Bronchial epithelial cell (primary cell): ENCODE results near the gene TWIST2. TPM values are rescaled to one million over a fixed set of nuclear protein-coding genes. Genes with fewer than 3 reads are reported as not detected.

Source experiments
- DNase-seq: peaks from one replicate; pipeline ENCODE4 v3.0.0-alpha.2; 2010; ENCODE audit warnings: low read depth
- FAIRE-seq: peaks from 2 replicates; lab custom pipeline; 2011; peaks lifted over from hg19 to GRCh38; lab: Jason Lieb, UNC
- H3K27me3 ChIP-seq: 2 replicates; pipeline ENCODE4 v1.5.1; 2011; ENCODE audit warnings: low read length; ENCODE audit not compliant: control insufficient read depth, insufficient read depth
- H3K36me3 ChIP-seq: 2 replicates; pipeline ENCODE4 v1.5.1; 2011; ENCODE audit warnings: low read length; ENCODE audit not compliant: control insufficient read depth, insufficient read depth
- H3K4me3 ChIP-seq: 2 replicates; pipeline ENCODE4 v1.5.1; 2011; ENCODE audit warnings: mild to moderate bottlenecking, low read depth, low read length, control low read depth
- CTCF ChIP-seq: IDR thresholded peaks from 2 replicates; pipeline ENCODE4 v1.5.1; 2011; ENCODE audit warnings: mild to moderate bottlenecking, moderate library complexity, low read length, control low read depth, inconsistent platforms; ENCODE audit not compliant: insufficient read depth, severe bottlenecking
- total RNA-seq: library from RNA; depleted of rRNA; stranded (reverse); fragments of >200 nt; gene quantifications from 2 replicates; pipeline ENCODE4 v1.2.1, GENCODE V29; 2014

The TWIST2 gene
- total RNA-seq, 1 donor from 2014 or later: 7.4 TPM

DNA sequence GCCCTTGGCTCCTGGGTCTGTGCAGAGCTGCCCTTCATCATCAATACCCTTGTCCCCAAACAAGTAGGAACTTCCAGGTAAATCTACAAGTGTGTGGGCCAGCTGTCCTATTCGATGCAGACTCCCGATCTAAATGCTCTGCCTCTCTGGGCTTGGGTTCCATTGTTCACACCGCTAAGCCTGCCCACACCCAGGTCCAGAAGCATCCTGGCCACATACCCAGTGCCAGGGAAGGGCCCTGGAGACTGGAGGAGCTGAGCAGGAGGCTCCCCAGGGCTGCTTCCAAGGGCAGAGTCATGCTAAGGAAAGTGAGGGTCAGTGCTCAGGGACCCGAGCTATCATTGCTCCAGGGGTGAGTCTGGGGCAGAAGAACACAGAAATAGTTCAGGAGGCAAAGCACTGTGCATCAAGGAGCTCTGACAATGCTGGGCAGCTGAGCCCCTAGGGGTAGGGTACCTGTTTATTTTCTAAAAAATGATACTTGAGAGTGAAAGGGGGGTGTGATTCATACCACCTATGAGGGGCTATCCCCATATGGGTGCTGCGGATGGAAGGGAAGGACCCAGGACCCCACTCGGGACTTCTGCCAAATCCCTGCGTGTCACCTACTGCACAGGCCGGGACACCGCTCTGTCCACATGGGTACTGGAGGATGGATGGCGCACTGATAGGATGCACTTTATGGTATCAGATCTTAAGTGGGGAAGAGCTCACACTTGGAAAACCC is 25.8 kb upstream of the TWIST2 start:
- H3K27me3 ChIP-seq: peaks cover 1% of the 10 kb centered on the region
- H3K36me3 ChIP-seq: no peaks in the 10 kb centered on the region
- DNase-seq: no peak
- no peak for TF ChIP-seq CTCF
- FAIRE-seq: no peak
- H3K4me3 ChIP-seq: no peak overlapping the region

- H3K27me3 ChIP-seq: peaks cover 1% of the 10 kb centered on the region
- FAIRE-seq: no peak
Observed at GRCh38 chr2:238822955-238823354, 24.9 kb upstream of the TWIST2 start.

GRCh38 chr2:238831177-238831576 is 16.7 kb upstream of the TWIST2 start:
- DNase-seq (no peak), FAIRE-seq (peak; percentile 72)
- Histone ChIP-seq H3K27me3 (no peaks in the 10 kb centered on the region), H3K4me3 (no peak overlapping the region), H3K36me3 (no peaks in the 10 kb centered on the region)
- no peak for TF ChIP-seq CTCF

More at GRCh38 chr2:238822955-238823354, 24.9 kb upstream of the TWIST2 start:
- no peak overlapping the region for H3K4me3 ChIP-seq
- H3K36me3 ChIP-seq: no peaks in the 10 kb centered on the region
- no peak for TF ChIP-seq CTCF
- DNase-seq: no peak

DNA sequence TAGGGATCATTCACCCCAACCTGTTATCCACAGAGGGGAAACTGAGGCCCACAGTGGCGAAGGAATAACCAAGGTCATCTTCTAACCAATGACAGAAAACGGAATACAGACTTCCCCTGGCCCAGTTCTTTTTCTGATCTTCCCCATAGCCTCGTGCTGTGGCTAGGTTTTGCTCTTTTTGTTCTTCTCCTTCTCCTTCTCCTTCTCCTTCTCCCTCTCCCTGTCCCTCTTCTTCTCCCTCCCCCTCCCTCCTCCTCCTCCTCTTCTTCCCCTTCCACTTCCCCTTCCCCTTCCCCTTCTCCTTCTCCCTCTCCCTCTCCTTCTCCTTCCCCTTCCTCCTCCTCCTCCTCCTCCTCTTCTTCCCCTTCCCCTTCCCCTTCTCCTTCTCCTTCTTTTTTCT is 12.9 kb upstream of the TWIST2 start:
- TF ChIP-seq CTCF: no peak
- Histone ChIP-seq H3K4me3 (no peak overlapping the region), H3K27me3 (no peaks in the 10 kb centered on the region), H3K36me3 (no peaks in the 10 kb centered on the region)
- DNase-seq: no peak
- no peak for FAIRE-seq

DNA sequence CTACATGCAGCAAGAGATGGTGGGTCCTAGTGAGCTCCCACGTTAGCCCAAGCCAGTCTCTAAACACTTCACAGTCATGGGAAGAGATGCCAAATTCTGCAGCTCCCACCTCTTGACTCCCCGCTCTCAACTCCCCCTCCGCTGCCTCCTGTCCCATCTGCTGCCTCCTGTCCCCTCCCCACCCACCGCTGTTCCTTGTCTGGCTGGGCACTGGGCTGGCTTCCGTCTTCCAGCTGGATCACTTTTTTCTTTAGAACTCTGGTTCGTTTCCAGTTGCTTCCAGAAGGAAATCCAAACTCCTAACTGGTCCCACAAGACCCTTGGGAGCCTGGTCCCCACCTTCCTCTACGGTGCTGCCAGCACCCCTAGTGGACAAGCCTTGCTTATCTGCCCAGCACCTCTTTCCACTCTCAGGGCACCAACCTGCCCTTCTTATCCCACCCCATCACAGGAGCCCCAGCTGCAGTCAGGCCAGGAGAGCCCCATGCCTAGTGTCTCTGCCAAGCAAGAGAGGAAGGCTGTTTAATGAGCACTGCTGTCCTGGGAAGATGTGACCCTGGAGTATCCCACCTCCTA is 12.1 kb upstream of the TWIST2 start:
- no peaks in the 10 kb centered on the region for H3K36me3 ChIP-seq
- no peak overlapping the region for H3K4me3 ChIP-seq
- FAIRE-seq (no peak), DNase-seq (no peak)
- H3K27me3 ChIP-seq: no peaks in the 10 kb centered on the region
- TF ChIP-seq CTCF: peak; percentile 34
